ENCODE results near the gene SFPQ. TPM values are rescaled to one million over a fixed set of nuclear protein-coding genes. Genes with fewer than 3 reads are reported as not detected.
"Not testable (repeated sequence)": the region's sequence is repeated elsewhere in the genome, so short reads cannot be mapped to it uniquely, and the experiment has no call there.

SFPQ gene
- total RNA-seq, 1 donor from 2014 or later = 281 TPM

DNA sequence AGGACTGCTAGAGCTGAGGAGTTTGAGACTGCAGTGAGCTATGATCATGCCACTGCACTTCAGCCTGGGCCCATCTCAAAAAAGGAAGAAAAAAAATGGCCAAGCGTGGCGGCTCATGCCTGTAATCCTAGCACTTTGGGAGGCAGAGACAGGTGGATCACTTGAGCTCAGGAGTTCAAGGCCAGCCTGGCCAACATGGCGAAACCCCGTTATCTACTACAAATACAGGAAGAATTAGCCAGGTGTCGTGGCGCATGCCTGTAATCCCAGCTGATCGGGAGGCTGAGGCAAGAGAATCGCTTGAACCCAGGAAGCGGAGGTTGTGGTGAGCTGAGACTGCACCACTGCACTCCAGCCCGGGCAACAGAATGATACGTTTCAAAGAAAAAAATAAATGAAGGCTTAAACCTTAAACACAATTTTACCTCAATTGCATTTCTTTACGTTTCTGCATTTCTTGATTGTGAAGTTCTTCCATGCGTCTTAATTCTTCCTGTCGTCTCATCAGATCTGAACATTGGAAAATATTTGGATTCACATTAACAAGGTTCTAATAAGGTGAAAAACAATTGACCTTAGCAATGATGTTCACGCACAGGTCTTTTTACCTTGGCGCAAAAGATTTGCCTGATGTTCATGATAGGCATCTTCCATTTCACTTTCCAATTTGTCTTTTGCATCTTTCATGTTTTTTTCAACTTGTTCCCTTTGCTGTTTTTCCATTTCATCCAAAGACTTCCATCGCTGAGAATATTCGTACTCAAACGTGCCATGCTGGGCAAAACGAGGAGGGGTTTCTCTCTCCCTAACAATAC lies 4.2 kb downstream of the SFPQ start:
- no peak for DNase-seq (ENCODE audit: low read depth)

DNA sequence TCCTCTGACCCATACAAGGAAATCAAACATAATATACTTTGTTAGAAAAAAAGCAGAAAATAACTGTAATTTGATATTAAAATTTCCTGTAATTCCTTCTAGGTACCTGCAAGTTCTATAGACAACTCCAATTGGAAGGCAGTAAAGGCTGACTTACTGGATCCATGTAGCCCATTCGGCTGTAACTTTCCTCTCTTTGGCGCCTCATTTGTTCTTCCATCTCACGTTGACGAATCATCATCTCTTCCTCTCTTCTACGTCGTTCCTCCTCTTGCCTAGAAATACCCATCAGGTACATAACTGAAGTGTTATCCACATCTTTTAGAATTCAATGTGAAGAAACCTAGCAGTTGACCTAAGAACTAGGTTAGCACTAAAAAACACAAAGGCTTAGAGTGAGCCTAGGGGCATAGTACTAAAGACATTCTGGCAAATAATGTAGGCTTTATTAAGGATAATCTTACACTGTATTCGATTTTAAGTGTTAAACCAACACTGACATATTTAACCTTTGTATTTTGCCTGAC lies 5.1 kb downstream of the SFPQ start:
- DNase-seq (ENCODE audit: low read depth) = no peak

DNA sequence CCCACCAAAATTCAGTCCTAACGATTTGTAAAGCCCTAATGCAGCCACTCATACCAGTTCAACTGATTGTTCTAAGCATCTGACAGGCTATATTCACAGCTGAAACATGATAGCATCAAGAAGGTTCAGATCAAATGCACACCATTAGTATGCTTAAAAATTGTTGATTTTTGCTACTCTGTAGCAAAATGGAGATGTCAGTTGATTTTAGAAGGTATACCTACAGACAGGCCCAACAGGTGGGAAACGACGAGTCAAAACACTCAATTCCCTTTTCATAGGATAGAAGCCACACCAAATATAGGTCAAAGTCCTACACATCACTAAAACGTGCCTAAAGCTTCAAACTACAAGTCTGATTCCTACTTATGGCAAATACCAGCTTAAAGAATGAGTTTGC lies 6.7 kb downstream of the SFPQ start:
- DNase-seq (ENCODE audit: low read depth) = no peak

DNA sequence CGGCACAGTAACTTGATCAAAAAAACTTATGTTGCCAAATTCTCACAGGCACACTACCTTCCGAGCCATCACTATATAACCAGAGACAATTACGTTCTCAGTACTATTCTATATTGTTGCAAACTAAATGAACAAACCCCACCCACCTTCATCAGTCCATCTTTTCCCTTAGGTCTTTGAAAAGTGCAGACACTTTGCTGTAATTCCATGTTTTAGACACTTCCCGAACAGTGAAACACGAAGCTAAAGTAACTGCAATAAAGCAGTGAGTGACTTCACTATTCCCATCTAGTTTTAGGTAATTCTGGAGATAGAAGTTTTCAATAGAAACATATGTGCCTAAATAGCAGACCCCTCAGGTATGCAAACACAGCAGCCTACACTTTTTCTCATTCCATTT lies 7.7 kb downstream of the SFPQ start:
- DNase-seq (ENCODE audit: low read depth) = no peak

DNA sequence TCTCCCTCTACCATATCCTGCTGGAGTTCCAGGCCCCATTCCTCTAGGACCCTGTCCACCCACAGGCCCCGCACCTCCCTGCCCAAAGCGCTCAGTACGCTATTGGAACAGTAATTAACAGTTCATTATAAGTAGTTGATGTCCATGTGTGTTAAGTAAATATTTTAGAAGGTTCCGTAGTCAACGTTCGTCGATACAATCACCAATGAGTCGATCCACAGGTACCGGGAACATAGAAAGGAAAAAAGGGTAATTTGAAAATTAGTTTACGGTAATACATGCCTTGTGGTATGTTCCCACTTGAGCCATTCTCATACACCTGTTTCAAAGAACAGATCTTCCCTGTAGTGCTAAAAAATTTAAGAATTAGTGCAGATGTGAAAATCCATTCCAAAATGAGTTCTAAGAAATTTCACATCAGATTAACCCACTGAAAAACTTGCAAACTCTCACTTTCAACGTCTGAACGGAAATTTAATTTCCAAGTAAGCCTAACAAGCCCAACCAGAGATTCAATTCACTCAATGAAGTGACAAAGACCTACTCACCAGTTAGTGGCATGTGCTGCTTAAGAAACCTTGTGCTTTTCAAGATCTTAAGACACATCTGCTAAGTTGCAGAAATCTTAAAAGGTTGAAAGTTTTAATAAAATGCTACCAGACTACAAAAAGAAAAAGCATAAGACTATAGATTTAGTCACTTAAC lies 8.3 kb downstream of the SFPQ start:
- no peak for DNase-seq (ENCODE audit: low read depth)

DNA sequence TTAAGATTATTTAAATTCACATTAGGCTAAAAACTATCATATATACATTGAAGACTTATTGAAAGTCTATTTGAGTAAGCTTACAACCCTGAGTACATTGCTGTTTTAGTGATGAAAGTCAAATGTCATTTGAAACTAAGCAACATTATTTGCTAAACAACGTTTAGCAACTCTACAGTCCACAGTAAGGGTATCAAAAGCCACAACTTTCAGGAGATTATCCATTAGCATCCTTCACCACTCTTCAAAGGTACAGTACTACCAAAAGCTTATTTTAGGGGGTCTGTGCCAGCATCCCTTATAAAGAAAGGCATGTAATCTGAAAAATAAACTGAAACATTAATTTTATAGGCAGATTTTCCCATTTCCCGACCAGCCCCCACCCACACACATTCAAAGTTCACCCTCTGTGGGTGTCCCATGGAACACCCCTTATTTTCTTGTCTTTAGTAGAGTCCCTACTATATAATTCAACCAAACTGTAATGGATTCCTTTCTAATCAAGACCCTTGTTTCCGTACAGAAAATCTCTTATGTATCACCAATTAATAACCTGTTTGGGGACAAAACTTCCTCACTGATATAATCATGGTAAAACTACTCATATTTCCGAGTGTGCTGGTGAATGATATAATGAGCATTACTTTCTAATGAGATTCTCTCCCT lies 11.0 kb downstream of the SFPQ start:
- no peak for DNase-seq (ENCODE audit: low read depth)

DNA sequence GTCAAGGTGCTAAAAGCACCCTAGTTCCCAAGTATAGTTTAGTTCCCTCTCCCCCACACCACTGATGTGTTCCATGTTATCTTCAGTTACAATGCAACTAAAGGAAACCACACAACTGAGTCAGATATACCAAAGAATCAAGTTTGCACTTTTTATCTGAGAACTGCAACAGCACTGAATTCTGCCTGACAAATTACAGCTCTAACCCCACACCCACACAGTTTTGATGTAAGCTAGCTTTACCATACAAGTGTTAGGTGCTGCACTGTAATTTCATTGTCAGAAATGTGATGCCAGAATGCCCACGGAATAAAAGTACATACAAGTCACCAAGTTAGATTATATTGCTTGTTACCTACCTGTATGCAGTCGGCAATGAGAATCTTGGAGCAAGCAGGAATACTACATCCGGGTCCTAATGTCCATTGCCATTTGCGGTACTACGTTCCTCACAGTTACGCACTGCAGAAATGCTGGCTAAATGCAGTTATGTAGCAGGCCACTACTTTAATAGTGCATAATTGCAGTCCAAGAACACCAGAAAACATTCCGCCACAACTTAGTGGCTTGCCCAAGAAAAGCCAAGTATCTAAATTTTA lies 12.1 kb downstream of the SFPQ start:
- DNase-seq (ENCODE audit: low read depth) = no peak

DNA sequence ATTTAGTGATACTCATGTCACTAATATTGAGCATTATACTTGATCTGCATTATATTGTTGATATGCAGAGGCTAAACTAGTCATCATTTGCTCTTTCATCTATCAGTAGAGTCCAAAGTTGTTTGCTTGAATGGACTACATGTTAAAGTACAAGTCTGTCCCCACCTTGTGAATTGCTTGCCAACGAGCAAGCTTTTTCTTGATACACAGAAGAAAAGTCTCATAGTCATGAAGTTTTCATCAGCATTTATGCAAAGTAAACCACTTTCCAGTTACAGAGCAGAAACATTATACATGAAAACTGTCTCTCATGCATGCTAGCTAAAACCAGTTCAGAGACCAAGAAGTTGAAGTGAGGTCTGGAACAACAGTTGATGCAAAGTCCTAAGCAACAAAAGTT lies 13.0 kb downstream of the SFPQ start:
- no peak for DNase-seq (ENCODE audit: low read depth)

DNA sequence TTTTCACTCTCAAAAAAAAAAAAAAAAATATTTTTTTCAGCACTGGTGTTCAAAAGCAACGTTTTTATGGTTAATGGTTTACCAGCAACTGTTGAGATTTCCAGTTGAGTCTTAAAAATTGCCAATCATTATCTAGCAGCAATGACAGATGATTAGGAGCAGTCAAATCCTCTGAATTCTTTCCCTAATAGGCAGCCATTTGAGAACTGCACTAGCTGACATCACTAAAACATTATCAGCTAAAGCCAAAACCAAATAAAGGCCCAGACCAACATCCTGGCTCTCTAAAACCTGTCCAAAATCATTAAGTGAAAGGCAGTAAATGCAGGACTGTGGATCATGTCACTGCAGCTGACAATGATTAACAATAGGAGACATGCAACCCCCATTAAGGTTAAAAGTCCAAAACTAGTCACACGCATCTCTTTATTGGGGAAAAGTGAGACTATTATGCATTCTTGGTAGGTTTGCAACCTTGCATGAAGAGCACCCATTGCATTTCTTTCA lies 14.0 kb downstream of the SFPQ start:
- peak; percentile 69 for DNase-seq (ENCODE audit: low read depth)

DNA sequence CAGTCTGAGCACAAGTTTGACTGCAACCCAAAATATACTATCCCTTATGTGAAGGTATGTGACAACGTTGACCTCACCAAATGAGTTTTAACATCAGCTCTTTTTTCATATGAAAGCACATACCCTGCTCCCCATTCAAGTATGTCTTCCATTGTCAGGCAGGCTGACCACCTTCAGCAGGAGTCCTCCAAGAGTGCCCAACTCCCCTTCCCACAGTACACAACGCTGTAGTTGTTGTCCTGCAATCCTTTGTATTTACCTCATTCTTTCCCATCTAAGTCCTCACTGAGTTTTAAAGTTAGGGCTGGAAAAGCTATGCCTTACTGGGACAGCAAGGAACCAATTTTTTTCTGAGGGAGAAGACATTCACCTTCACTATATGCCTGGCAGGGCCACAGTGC lies 14.7 kb downstream of the SFPQ start:
- DNase-seq (ENCODE audit: low read depth) = no peak

DNA sequence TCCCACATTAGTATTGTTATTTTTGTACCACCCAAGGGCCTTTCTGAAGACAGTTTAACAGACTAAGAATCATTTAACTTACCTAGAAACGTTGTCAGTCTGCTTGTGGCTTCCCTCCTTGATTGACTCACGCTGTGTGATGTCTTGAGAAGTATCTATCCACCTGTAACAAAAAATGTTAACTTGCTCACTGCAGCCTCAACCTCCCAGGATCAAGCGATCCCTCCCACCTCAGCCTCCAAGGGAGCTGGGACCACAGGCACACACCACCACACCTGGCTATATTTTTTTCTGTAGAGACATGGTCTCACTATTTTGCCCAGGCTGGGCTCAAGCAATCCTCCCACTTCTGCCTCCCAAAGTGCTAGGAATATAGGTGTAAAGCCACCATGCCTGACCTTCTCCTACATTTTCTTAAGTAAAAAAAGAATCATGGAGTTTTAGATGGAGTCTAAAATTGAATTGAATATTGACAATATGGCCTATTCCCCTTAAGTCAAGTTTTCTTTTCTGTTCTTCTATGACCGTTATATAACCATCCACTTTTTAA lies 15.6 kb downstream of the SFPQ start:
- DNase-seq (ENCODE audit: low read depth) = no peak

DNA sequence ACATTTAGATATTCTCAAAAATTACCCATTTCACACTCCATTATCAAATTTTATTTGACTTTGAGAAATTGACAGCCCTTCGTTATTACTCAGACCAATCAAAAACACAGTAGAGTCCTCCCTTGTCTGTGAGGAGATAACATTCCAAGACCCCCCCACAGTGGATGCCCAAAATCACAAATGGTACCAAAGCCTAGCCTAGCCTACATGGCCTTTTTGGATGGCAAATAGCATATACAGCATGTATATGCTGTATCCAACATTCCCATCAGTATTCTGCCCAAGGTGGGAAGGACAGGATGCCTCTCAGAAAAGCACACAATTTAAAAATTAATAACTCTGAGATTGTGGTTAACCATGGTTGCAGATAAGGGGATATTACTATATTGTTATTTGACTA lies 17.3 kb downstream of the SFPQ start:
- DNase-seq (ENCODE audit: low read depth) = no peak

DNA sequence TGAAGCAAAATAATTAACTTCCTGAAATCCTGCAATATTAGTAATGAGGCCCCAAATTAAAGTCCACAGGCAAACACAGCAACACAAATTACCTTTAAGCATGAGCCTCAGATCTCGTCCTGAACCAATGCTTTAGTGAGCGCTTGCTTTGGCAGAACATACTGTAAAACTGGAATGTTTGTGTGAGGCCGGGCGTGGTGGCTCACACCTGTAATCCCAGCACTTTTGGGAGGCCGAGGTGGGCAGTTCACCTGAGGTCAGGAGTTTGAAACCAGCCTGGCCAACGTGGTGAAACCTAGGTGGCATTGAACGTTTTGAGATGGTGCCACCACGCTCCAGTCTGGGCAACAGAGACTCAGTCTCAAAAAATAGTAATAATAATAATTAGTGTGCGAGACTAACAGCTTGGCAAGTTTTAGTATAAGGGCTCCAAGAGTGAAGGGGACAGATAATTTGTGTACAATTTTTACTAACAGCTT lies 17.8 kb downstream of the SFPQ start:
- DNase-seq (ENCODE audit: low read depth) = no peak

DNA sequence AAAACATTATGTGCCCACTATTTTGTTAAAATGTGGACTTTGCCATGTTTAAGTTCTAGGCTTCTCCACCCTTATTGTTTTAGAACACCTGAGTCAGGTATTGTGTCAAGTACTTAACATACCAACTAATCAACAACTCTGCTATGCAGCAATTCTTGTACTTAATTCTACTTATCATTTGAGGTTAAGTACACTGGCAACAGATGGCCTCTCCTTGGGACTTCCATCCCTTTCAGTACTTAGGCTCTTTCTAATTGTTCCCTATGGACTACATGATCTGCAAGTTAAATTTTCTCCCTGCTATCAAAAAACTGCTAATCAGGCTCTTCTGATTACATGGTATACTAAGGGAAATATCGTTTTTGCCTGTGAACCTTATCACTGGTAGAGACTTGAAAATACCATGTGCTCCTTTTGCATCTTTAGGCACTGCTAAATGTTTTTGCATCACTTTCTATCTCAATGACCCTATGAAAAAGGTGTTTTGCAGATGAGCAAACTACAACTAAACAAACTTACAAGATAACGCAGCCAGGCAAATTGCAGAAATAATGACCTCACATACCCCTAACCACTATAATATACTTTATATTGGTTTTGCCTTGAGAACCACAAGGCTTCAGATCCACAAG lies 18.9 kb downstream of the SFPQ start:
- no peak for DNase-seq (ENCODE audit: low read depth)

DNA sequence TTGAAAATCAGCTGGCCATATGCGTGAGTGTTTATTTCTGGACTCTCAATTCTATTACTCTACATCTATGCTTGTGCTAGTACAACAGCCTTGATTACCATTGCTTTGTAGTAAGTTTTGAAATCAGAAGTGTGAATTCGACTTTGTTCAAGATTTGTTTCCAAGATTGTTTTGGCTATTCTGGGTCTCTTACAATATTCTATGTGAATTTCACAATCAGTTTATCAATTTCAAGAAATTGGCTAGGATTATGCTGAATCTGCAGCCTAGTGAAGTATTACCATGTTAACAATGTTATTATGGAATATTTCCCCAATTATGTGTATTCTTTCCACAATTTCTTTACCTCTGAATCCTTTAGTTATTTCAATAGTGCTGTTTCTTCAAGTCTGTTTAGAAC lies 19.5 kb downstream of the SFPQ start:
- no peak for DNase-seq (ENCODE audit: low read depth)

DNA sequence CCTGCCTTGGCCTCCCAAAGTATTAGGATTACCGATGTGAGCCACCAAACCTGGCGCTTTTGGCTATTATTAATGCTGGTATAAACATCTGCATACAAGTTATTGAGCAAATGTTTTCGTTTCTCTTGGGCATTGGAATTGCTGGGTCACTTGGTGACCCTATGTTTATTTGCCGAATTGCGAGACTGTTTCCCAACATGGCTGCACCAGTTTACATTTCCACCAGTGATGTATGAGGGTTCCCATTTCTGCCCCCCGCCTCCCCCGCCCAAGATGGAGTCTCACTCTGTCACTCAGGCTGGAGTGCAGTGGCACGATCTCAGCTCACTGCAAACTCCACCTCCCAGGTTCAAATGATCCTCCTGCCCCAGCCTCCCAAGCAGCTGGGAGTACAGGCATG lies 20.9 kb downstream of the SFPQ start:
- DNase-seq (ENCODE audit: low read depth) = no peak

DNA sequence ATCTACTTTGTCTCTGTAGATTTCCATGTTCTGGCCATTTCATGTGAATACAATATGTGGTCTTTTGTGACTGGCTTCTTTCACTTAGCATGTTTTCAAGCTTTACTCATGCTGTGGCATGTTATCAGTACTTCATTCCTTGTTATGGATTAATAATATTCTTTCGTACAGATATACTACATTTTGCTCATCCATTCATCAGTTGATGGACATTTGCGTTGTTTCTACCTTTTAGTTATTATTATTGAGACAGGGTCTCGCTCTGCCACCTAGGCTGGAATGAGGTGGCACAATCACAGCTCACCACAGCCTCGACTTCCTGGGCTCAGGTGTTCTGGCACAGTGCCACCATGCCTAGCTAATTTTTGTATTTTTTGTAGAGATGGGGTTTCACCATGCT lies 21.4 kb downstream of the SFPQ start:
- DNase-seq (ENCODE audit: low read depth) = no peak

DNA sequence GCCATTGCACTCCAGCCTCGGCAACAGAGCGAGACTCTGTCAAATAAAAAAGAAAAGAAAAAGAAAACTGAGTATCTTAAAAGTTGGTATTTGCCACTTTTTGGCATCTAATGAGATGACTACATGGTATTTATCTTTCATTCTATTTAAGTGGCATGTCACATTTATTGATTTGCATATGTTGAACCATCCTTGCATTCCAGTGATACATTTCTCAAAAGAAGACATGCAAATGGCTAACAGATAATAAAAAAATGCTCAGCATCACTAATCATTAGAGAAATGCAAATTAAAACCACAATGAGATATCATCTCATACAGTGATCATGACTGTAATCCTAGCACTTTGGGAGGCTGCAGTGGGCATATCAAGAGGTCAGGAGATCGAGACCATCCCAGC lies 28.1 kb downstream of the SFPQ start:
- no peak for DNase-seq (ENCODE audit: low read depth)

DNA sequence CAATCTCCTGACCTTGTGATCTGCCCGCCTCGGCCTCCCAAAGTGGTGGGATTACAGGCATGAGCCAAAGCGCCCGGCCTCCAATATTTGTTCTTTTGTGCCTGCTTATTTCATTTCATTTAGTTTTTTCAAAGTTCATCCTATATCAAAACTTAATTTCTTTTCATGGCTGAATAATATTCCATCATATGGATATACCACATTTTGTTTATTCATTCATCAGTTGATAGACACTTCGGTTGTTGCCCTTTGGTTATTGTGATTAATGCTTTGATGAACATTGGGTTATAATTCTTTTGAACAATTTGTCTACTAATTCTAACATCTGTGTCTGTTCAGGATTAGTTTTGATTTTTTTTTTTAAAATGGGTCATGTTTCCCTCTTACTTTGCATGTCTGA lies 41.7 kb downstream of the SFPQ start:
- DNase-seq (ENCODE audit: low read depth) = no peak

DNA sequence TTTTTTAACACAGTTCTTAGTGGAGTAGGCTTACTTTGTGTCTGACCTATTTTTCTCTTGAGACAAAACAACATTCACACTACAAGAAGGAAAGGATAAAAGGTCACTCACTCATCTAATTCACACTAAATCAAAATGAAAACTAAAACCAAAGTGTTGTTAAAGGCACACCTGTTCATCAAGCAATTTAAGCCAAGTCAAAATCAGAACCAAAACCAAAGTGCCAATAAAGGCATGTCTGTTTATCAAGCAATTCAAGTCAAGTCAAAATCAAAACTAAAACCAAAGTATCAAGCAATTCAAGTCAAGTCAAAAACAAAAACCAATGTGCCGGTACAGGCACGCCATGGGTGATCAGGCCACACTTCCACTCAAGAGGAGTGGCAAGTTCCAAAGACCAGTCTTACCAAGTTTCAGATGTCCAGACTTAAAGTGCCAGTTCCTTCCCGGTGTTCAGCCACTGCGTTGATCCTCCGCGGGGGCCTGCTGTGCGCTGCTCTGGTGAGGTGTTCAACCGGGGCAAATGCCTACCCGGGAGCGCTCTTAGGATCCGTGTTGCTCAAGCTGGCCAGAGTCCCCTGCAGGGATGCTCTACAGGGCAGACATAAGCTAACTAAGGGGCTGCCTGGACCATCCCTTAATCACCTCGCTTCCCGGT lies 46.9 kb downstream of the SFPQ start:
- not testable (repeated sequence) for DNase-seq (ENCODE audit: low read depth)
